Psoas muscle (tissue), 8 donors: Measurements from ENCODE around the gene AQP11. TPM values are rescaled to one million over a fixed set of nuclear protein-coding genes. Genes with fewer than 3 reads are reported as not detected.

Experiments used
- ATAC-seq, 4 donors: fragments of 200-7000 bp; cut with Tn5 transposase; one replicate each; pipeline ENCODE4 v1.9.1; 2020; ENCODE audit warnings: moderate library complexity in 3 of 4, mild to moderate bottlenecking in 2 of 4
- DNase-seq, 2 donors: peaks; one replicate each; pipeline ENCODE4 v3.0.0-alpha.2; 2020
- H3K27ac ChIP-seq: fragments of 200-600 bp; one replicate; pipeline ENCODE4 v1.8.0; 2022
- H3K27me3 ChIP-seq, 3 donors: fragments of 200-600 bp in 1 of 3; one replicate each; pipeline versions ENCODE4 v1.6.1 to v1.8.0; 2013 to 2022; ENCODE audit warnings: low read length in 2 of 3, mild to moderate bottlenecking in 2 of 3, moderate library complexity in 1 of 3; ENCODE audit not compliant: insufficient read depth in 3 of 3
- H3K36me3 ChIP-seq, 2 donors: fragments of 200-600 bp in 1 of 2; one replicate each; pipeline versions ENCODE4 v1.6.1 to v1.8.0; 2013 to 2022; ENCODE audit warnings: low read depth in 1 of 2, mild to moderate bottlenecking in 1 of 2, moderate library complexity in 1 of 2; ENCODE audit not compliant: insufficient read depth in 1 of 2
- H3K4me1 ChIP-seq: fragments of 200-600 bp; one replicate; pipeline ENCODE4 v1.8.0; 2022
- H3K4me3 ChIP-seq: fragments of 200-600 bp; one replicate; pipeline ENCODE4 v1.8.0; 2022; ENCODE audit warnings: mild to moderate bottlenecking
- H3K9me3 ChIP-seq: fragments of 200-600 bp; one replicate; pipeline ENCODE4 v1.8.0; 2022
- WGBS, 3 donors: extraction: QIAGEN DNeasy Blood & Tissue Kit; methylation state at CpG; one replicate each; pipeline versions ENCODE4 v1.1.6 to v1.1.7; 2013; 5-methylcytosine and 5-hydroxymethylcytosine counted together
- intact Hi-C, 2 donors: fragments of 100-400 bp; cut with DNase I; formaldehyde crosslinking; loops; one replicate each; pipeline versions ENCODE4 v1.11.0 to v1.14.2; 2022
- long read RNA-seq, 2 donors: library from polyadenylated mRNA; unstranded; transcript quantifications; one replicate each; pipeline ENCODE4 v2.0.0, GENCODE V29; 2021
- polyA plus RNA-seq, 3 donors: library from polyadenylated mRNA; stranded (reverse); fragments of 200-250 nt; gene quantifications; one replicate each; pipeline ENCODE4 v1.2.3, GENCODE V29; 2013
- total RNA-seq, 4 donors: library from RNA; stranded (reverse); fragmentation: NEBNext Ultra II Directional in 2 of 4; extraction: Animal tissue kit (Norgen Biotek cat#: 25700) in 2 of 4; gene quantifications; one replicate each; pipeline versions ENCODE4 v1.2.1 to v1.2.4, GENCODE V29; 2021 to 2023
- TF ChIP-seq, protein P1 (sequence below): fragments of 200-600 bp; IDR thresholded peaks from one replicate; pipeline ENCODE4 v1.8.0; 2022; ENCODE audit warnings: antibody characterized with exemption
- donor health status: healthy with polysubstance abuse.
- donor health status: DM: no; HTN: no; CAD: no; lungs with moderate emphysema.
- donor health status: Bipolar disorder and iron deficiency.
- donor health status: healthy.
- donor health status: DM: yes; HTN: yes; CAD: no.
- donor health status: DM: no; HTN: no; CAD: no.
- donor health status: DM: no; HTN: no; CAD: no.
- donor health status: DM: yes; HTN: yes; CAD: no.

The AQP11 gene, protein sequence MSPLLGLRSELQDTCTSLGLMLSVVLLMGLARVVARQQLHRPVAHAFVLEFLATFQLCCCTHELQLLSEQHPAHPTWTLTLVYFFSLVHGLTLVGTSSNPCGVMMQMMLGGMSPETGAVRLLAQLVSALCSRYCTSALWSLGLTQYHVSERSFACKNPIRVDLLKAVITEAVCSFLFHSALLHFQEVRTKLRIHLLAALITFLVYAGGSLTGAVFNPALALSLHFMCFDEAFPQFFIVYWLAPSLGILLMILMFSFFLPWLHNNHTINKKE
- total RNA-seq (under 1 TPM; 0.40 to 0.88 (median 0.56) TPM), polyA plus RNA-seq (1 to 10 TPM in 2 of 3 donors, under 1 TPM in 1; 0.70 to 1.9 (median 1.1) TPM)
- long read RNA-seq, donor 1 = 0 reads
- long read RNA-seq, donor 2, partial matches to known transcripts = 0 of 2 reads
- long read RNA-seq, donor 2, other reads (novel, unspliced or antisense) = 2 of 2 reads

DNA sequence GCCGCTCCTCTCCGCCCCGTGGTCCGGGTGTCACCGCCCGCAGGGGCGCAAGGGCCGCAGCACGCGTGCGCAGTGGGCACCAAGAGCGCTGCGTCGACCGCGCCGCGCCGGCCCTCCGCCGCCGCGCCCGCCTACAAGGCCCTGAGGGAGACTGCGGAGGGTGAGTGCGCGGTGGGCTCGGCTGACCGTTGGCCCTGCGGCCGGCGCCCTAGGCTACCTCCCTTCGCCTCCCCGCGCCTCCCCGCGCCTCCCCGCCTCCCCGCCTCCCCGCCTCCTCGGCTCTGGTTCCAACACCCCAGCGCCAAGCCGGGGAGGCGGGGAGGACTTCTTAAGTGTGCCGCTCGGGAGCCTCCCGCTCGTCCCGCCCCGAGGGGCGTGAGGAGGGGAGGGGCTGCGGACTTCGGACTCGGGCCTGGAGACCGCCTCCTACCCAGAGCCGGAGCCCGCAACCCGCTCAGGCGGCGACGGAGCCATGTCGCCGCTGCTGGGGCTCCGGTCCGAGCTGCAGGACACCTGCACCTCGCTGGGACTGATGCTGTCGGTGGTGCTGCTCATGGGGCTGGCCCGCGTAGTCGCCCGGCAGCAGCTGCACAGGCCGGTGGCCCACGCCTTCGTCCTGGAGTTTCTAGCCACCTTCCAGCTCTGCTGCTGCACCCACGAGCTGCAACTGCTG is at the start of gene AQP11:
TSS of gene AQP11 (plus strand) at position 433 of the 673 bp plus-strand sequence. CDS start at position 473, 40 bp downstream.
- DNase-seq (peak; percentile 86 to 90), ATAC-seq (peak; percentile 94 to 97 (median 95))
- TF ChIP-seq, protein P1, sequence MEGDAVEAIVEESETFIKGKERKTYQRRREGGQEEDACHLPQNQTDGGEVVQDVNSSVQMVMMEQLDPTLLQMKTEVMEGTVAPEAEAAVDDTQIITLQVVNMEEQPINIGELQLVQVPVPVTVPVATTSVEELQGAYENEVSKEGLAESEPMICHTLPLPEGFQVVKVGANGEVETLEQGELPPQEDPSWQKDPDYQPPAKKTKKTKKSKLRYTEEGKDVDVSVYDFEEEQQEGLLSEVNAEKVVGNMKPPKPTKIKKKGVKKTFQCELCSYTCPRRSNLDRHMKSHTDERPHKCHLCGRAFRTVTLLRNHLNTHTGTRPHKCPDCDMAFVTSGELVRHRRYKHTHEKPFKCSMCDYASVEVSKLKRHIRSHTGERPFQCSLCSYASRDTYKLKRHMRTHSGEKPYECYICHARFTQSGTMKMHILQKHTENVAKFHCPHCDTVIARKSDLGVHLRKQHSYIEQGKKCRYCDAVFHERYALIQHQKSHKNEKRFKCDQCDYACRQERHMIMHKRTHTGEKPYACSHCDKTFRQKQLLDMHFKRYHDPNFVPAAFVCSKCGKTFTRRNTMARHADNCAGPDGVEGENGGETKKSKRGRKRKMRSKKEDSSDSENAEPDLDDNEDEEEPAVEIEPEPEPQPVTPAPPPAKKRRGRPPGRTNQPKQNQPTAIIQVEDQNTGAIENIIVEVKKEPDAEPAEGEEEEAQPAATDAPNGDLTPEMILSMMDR = no peak
- intact Hi-C loops = no loop called here
- Histone ChIP-seq H3K27me3 (no peaks in the 10 kb centered on the region), H3K9me3 (no peaks in the 10 kb centered on the region), H3K4me1 (peaks cover 5% of the 10 kb centered on the region), H3K4me3 (peak within 1 kb of the TSS; percentile 70), H3K36me3 (no peaks in the 10 kb centered on the region), H3K27ac (peak within 1 kb of the TSS; percentile 78)
- 0% methylated on average over 52 to 75 of the region's 75 CpGs for WGBS, 3 donors

DNA sequence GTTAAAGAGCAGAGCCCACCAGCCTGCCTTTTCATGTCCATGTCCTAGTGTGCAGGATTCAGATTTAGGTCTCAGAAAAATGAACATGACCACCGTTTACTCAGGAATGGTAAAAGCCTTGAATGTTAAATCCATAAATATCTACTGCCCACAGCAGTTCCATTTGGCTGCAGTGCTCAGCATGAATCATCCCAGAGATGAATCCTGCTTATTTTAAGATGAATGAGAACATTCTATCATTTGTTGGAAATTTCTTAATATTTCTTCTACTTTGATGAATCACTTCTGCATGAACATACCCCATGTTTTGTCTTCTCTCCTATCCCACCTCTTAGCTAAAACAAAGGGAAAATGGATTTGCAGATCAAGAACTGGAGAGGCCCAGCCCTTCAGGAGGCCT is 47.5 kb upstream of the AQP11 start:
- WGBS, 3 donors = 39 to 65% (median 52%) methylated on average over 1 of the region's 1 CpG
- intact Hi-C loops = no loop called here
- no peak overlapping the region for H3K27ac ChIP-seq
- no peaks in the 10 kb centered on the region for H3K9me3 ChIP-seq
- H3K36me3 ChIP-seq = no peaks in the 10 kb centered on the region
- H3K4me3 ChIP-seq = no peak overlapping the region
- no peaks in the 10 kb centered on the region for H3K4me1 ChIP-seq
- ATAC-seq (no peak), DNase-seq (no peak)
- no peaks in the 10 kb centered on the region for H3K27me3 ChIP-seq
- TF ChIP-seq, protein P1 = no peak

DNA sequence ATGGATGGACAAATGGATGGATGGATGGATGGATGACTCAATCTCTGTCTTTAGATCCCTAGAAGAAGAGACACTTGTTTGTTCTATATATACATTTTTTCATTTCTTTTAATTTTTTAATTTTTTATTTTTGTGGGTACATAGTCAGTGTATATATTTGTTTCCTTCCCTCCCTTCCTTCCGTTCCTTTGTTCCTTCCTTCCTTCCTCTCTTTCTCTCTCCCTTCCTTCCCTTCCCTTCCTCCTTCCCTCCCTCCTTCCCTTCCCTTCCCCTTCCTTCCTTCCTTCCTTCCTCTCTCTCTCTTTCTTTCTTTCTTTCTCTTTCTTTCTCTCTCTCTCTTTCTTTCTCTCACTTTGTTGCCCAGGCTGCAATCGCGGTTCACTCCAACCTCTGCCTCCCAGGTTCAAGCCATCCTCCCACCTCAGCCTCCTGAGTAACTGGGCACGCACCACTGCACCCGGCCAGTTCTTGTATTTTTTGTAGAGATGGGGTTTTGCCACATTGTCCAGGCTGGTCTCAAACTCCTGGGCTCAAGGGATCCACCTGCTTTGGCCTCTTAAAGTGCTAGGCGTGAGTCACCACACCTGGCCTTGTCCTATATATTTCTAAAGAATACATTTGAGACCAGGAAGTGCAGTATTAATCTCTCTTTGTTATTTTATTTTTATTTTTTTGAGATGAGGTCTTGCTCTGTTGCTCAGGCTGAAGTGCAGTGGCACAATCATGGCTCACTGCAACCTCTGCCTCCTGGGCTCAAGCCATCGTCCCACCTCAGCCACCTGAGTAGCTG is 42.5 kb upstream of the AQP11 start:
- Histone ChIP-seq H3K9me3 (no peaks in the 10 kb centered on the region), H3K36me3 (no peaks in the 10 kb centered on the region), H3K27me3 (no peaks in the 10 kb centered on the region), H3K4me1 (no peaks in the 10 kb centered on the region), H3K4me3 (no peak overlapping the region), H3K27ac (no peak overlapping the region)
- intact Hi-C loops = loop anchor here (5.0 kb wide), 3 partner anchors 75 to 420 kb away; partner anchors contain the start of genes MYO7A (in 1 of the 2) and PAK1 (in 1 of the 2)
- no peak for ATAC-seq
- TF ChIP-seq, protein P1 = no peak
- no peak for DNase-seq
- 91 to 93% (median 92%) methylated on average over 7 of the region's 7 CpGs for WGBS, 3 donors

DNA sequence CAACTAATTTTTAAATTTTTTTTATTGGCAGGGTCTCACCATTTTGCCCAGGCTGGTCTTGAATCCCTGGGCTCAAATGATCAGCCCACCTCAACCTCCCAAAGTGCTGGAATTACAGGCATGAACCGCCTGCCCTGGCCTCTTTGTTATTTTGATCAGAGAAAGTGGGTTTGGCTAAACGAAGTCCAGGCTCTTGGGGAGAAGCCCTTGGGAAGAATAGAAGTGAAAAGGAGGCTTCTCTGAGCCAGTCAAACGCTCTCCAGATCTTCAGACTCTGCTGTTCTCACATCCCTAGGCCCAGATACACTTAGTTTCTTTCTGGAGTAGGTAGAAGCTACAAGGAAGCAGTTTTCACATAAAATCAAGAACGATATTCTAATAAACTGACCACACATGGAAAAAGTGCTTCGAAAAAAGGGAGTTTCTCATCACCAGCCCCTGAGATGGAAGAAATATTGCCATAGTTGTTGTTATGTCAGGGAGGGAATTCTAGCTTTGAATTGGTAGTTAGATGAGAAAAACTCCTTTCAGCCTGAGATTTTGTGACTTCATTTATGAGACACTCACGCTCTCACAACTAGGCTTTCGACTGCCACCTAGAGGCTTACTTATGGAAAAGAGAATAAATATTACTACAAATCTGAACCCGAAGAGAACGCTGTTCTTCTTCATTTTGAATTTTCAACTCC is 41.7 kb upstream of the AQP11 start:
- Histone ChIP-seq H3K4me3 (no peak overlapping the region), H3K36me3 (no peaks in the 10 kb centered on the region), H3K27me3 (no peaks in the 10 kb centered on the region), H3K9me3 (no peaks in the 10 kb centered on the region), H3K27ac (no peak overlapping the region), H3K4me1 (no peaks in the 10 kb centered on the region)
- TF ChIP-seq, protein P1 = peak; percentile 71
- intact Hi-C loops = loop anchor here (2.0 to 5.0 kb wide), 4 partner anchors 76 to 421 kb away; partner anchors contain the start of genes MYO7A (in 1 of the 2) and PAK1 (in 1 of the 2)
- ATAC-seq (peak; percentile 44 to 84 (median 64)), DNase-seq (no peak)
- WGBS, 3 donors = 26 to 30% (median 28%) methylated on average over 9 of the region's 9 CpGs
